GM12801 (cell line): ENCODE results near the gene TBC1D32.

Experiments
- CTCF ChIP-seq: IDR thresholded peaks from one replicate; pipeline ENCODE4 v1.5.1; 2011; ENCODE audit warnings: control low read depth; ENCODE audit not compliant: insufficient read length; ENCODE audit errors: extremely low read depth

Gene TBC1D32

GRCh38 chr6:121319112-121319553 is 15.1 kb downstream of the TBC1D32 start:
- no peak for TF ChIP-seq CTCF

GRCh38 chr6:121314381-121315112 is 19.7 kb downstream of the TBC1D32 start:
- TF ChIP-seq CTCF: no peak

DNA sequence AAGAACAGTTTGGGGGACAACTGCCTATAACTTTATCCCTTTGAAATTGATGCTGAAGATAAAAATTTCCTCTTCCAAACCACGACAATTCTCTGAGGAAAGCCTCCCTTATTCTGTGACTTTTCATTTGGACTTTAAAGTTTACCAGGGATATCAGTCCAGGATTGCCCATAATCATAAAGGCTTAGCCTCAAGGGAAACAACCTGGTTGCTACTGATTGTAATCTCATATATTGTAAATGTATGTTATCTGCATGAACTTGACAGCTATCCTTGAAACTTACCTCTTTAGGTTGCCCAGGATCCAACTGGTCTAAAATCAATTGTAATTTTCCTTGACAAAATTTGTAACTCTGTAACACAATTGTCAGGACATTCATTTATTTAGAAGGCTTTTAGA is 23.8 kb downstream of the TBC1D32 start:
- no peak for TF ChIP-seq CTCF

GRCh38 chr6:121309768-121310469 is 24.4 kb downstream of the TBC1D32 start:
- TF ChIP-seq CTCF: no peak

DNA sequence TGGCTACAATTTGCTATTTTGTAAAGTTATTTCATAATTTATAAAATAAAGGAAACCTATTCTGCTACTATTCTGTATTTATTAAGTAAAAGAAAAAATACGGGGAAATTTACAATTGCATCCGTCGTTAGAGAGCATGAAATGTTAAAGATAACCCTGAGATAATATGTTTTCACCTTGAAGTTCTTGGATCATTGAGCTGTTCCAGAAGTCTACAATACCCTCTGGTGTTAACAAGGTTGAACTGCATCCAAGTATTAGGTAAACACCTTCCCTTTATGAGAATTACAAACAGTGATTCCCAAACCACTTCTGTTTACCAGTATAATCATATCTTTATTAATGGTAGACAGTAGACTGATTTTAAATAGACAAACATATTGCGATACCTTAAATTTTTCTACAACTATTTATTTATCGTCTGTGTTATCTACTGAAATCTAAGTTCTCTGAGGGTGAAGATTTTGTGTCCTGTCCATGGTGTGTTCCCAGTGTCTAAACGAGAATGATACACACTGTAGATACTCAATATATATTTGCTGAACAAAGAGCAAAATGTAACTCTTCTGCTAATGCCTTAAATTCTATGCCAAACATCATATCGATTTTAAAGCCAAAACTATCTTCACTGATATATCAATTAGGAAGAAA is 28.2 kb downstream of the TBC1D32 start:
- no peak for TF ChIP-seq CTCF

- TF ChIP-seq CTCF: no peak
Observed at GRCh38 chr6:121302882-121303281, 31.4 kb downstream of the TBC1D32 start.

- no peak for TF ChIP-seq CTCF
Observed at GRCh38 chr6:121297694-121298093, 36.6 kb downstream of the TBC1D32 start.
